ENCODE results near the gene DNAH8. TPM values are rescaled to one million over a fixed set of nuclear protein-coding genes. Genes with fewer than 3 reads are reported as not detected.

The DNAH8 gene
- total and polyA plus RNA-seq, 2 donors (not counting 3 experiments of a cell fraction or from before 2014, with no cell fraction given) = 0.29 to 0.61 TPM

DNA sequence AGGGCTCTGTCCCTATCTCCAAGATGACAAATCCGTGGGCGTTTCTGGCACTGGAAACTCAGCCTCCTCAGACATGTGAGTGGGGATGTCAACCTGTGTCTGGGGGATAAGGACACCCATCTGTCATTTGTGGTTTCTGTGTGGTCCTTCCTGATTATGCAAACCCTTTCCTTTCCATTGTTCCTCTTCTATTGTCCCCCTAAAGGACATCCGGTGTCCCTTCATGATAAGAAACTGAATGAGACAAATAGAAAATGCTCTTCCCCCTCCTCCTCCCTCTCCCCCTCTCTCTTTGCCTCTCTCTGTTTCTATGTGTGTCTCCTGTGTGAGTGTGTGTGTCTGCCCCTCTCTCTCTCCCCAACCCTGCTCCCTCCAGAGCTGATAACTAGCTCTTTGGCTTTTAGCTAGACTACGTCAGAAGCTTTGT is 322.0 kb downstream of the DNAH8 start:
- H3K4me3 ChIP-seq (replicated peaks in 1 of 3; ENCODE audit: insufficient read depth in 1 of 3, low read depth in 1 of 3, low read length in 3 of 3) = no peak overlapping the region
- dilution Hi-C loops (cut with MboI; ENCODE audit: extremely low pct_ligation_motif_present, low sequenced_read_pairs) (no loop called here), intact Hi-C loops (cut with micrococcal nuclease) (no loop called here)
- H3K9me1 ChIP-seq (replicated peaks; ENCODE audit: control insufficient read depth, extremely low read depth, insufficient read depth, low read length) = no peaks in the 10 kb centered on the region
- FAIRE-seq (no peak), DNase-seq (ENCODE audit: low read depth, low spot score) (no peak)
- no peaks in the 10 kb centered on the region for H3K9me3 ChIP-seq (replicated peaks; ENCODE audit: control insufficient read depth, insufficient read depth, low read length)
- H3K27ac ChIP-seq (ENCODE audit: insufficient read depth, low read depth, low read length) = no peak overlapping the region
- H3K4me1 ChIP-seq (ENCODE audit: control insufficient read depth, extremely low read depth, insufficient read depth, low read length) = no peaks in the 10 kb centered on the region
- peaks cover 2 to 6% of the 10 kb centered on the region in 2 experiments for H3K27me3 ChIP-seq (ENCODE audit: control insufficient read depth in 2 of 2, insufficient read depth in 2 of 2, low read length in 2 of 2)
- no peaks in the 10 kb centered on the region for H3K79me2 ChIP-seq (ENCODE audit: control insufficient read depth, insufficient read depth, low read length)
- H3K36me3 ChIP-seq (ENCODE audit: control insufficient read depth in 2 of 2, extremely low read depth in 1 of 2, insufficient read depth in 2 of 2, low read length in 2 of 2) = no peaks in the 10 kb centered on the region
- no peaks in the 10 kb centered on the region for H4K20me1 ChIP-seq (replicated peaks; ENCODE audit: control insufficient read depth, extremely low read depth, insufficient read depth, low read length)
- no peak overlapping the region for H3K9ac ChIP-seq (replicated peaks; ENCODE audit: extremely low read depth, insufficient read depth, low read length)
- TF ChIP-seq EZH2 (IDR thresholded peaks at IDR 0.05; ENCODE audit: borderline replicate concordance, low read depth, low read length, severe bottlenecking) (no peak), POLR2A (IDR thresholded peaks at IDR 0.05; ENCODE audit: low read depth, low read length) (no peak), JUN (IDR thresholded peaks at IDR 0.05; ENCODE audit: borderline replicate concordance, insufficient read depth, insufficient read length, low read depth) (no peak), GATA2 (IDR thresholded peaks at IDR 0.05; ENCODE audit: insufficient read depth, insufficient read length, low read depth, low read length) (no peak), FOS (IDR thresholded peaks at IDR 0.05; ENCODE audit: borderline replicate concordance, insufficient read depth, low read length) (no peak), POLR2AphosphoS5 (IDR thresholded peaks at IDR 0.05; ENCODE audit: insufficient read depth, low read depth, low read length) (no peak), MYC (IDR thresholded peaks at IDR 0.05; ENCODE audit: low read depth, low read length) (no peak)
- TF ChIP-seq, protein P1, sequence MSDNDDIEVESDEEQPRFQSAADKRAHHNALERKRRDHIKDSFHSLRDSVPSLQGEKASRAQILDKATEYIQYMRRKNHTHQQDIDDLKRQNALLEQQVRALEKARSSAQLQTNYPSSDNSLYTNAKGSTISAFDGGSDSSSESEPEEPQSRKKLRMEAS (IDR thresholded peaks at IDR 0.05; ENCODE audit: insufficient read depth, insufficient read length) = no peak
- TF ChIP-seq, protein P2, sequence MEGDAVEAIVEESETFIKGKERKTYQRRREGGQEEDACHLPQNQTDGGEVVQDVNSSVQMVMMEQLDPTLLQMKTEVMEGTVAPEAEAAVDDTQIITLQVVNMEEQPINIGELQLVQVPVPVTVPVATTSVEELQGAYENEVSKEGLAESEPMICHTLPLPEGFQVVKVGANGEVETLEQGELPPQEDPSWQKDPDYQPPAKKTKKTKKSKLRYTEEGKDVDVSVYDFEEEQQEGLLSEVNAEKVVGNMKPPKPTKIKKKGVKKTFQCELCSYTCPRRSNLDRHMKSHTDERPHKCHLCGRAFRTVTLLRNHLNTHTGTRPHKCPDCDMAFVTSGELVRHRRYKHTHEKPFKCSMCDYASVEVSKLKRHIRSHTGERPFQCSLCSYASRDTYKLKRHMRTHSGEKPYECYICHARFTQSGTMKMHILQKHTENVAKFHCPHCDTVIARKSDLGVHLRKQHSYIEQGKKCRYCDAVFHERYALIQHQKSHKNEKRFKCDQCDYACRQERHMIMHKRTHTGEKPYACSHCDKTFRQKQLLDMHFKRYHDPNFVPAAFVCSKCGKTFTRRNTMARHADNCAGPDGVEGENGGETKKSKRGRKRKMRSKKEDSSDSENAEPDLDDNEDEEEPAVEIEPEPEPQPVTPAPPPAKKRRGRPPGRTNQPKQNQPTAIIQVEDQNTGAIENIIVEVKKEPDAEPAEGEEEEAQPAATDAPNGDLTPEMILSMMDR (IDR thresholded peaks at IDR 0.05; ENCODE audit: extremely low read depth in 1 of 2, insufficient read depth in 1 of 2, low read depth in 1 of 2, low read length in 2 of 2) = no peak
- ChIA-PET POLR2A (no interaction called here), CTCF (no interaction called here)
- H3K4me2 ChIP-seq (ENCODE audit: insufficient read depth, low read length) = no peak overlapping the region
- H2AFZ ChIP-seq (ENCODE audit: low read depth, low read length) = no peak overlapping the region
- BruUV-seq (replicated peaks) = no TSS peak
